BJ (cell line): ENCODE measurements around the gene PELI2. TPM values are rescaled to one million over a fixed set of nuclear protein-coding genes. Genes with fewer than 3 reads are reported as not detected.

Experiments
- CTCF ChIA-PET: fragments of 350-600 bp; formaldehyde crosslinking; extraction: SDS; loops from one replicate; lab custom pipeline; 2021; ENCODE audit warnings: antibody characterized with exemption, inconsistent platforms; lab: Yijun Ruan, JAX
- POLR2A ChIA-PET: fragments of 300-600 bp; sonication (Branson Sonifier 250); formaldehyde crosslinking; extraction: SDS; loops from one replicate; lab custom pipeline; 2021; ENCODE audit warnings: antibody characterized with exemption; lab: Charles Lee
- DNase-seq: peaks from one replicate; pipeline ENCODE4 v3.0.0-alpha.2; 2011; ENCODE audit warnings: low read depth
- H3K27me3 ChIP-seq: 2 replicates; pipeline ENCODE4 v1.6.0; 2011; ENCODE audit warnings: low read length; ENCODE audit not compliant: control insufficient read depth, insufficient read depth
- H3K36me3 ChIP-seq: 2 replicates; pipeline ENCODE4 v1.5.1; 2011; ENCODE audit warnings: low read length; ENCODE audit not compliant: control insufficient read depth, insufficient read depth
- H3K4me3 ChIP-seq: 2 replicates; pipeline ENCODE4 v1.5.1; 2011; ENCODE audit warnings: low read depth, mild to moderate bottlenecking, control low read depth, low read length
- CTCF ChIP-seq: IDR thresholded peaks from 2 replicates; pipeline ENCODE4 v1.5.1; 2011; ENCODE audit warnings: low read depth, mild to moderate bottlenecking, control low read depth, inconsistent platforms, low read length, moderate library complexity; ENCODE audit not compliant: insufficient read depth
- polyA plus RNA-seq: library from polyadenylated mRNA; depleted of rRNA; stranded (reverse); fragments of >200 nt; gene quantifications from 2 replicates; pipeline ENCODE4 v1.2.3, GENCODE V29; 2011

The PELI2 gene
- polyA plus RNA-seq, 1 experiment, result 10.5 TPM

GRCh38 chr14:56211844-56212243, 93.6 kb downstream of the PELI2 start:
- CTCF ChIA-PET, result interaction anchor here (1.1 to 1.3 kb wide), 2 partner anchors 8 to 129 kb away, joined by 3 read pairs; no protein-coding TSS in a partner anchor
- no peaks in the 10 kb centered on the region for H3K36me3 ChIP-seq
- no peaks in the 10 kb centered on the region for H3K27me3 ChIP-seq
- H3K4me3 ChIP-seq, result no peak overlapping the region
- POLR2A ChIA-PET, result no interaction called here
- DNase-seq, result no peak
- no peak for TF ChIP-seq CTCF

- H3K4me3 ChIP-seq, result no peak overlapping the region
- no peaks in the 10 kb centered on the region for H3K27me3 ChIP-seq
- CTCF ChIA-PET, result interaction anchor here (1.1 to 1.9 kb wide), 3 partner anchors 9 to 128 kb away, joined by 3 to 4 read pairs (median 3); no protein-coding TSS in a partner anchor
- POLR2A ChIA-PET, result no interaction called here
- no peak for TF ChIP-seq CTCF
- DNase-seq, result no peak
- no peaks in the 10 kb centered on the region for H3K36me3 ChIP-seq
These were observed 94.3 kb downstream of the PELI2 start for GRCh38 chr14:56212521-56212920.

GRCh38 chr14:56213306-56213705, 95.1 kb downstream of the PELI2 start:
- no peak overlapping the region for H3K4me3 ChIP-seq
- DNase-seq, result no peak
- H3K36me3 ChIP-seq, result no peaks in the 10 kb centered on the region
- ChIA-PET POLR2A (no interaction called here), CTCF (interaction anchor here (0.6 to 1.9 kb wide), 3 partner anchors 9 to 778 kb away, joined by 3 to 4 read pairs (median 3); no protein-coding TSS in a partner anchor)
- TF ChIP-seq CTCF, result no peak
- H3K27me3 ChIP-seq, result no peaks in the 10 kb centered on the region

- no peak for TF ChIP-seq CTCF
- ChIA-PET POLR2A (no interaction called here), CTCF (interaction anchor here (1.6 kb wide), 1 partner anchor 41 kb away, joined by 4 read pairs; no protein-coding TSS in a partner anchor)
- DNase-seq, result no peak
- no peaks in the 10 kb centered on the region for H3K27me3 ChIP-seq
- no peak overlapping the region for H3K4me3 ChIP-seq
- H3K36me3 ChIP-seq, result no peaks in the 10 kb centered on the region
These were observed 97.0 kb downstream of the PELI2 start for GRCh38 chr14:56215180-56215579.

- H3K36me3 ChIP-seq, result no peaks in the 10 kb centered on the region
- DNase-seq, result no peak
- ChIA-PET CTCF (interaction anchor here (1.6 kb wide), 1 partner anchor 42 kb away, joined by 4 read pairs; no protein-coding TSS in a partner anchor), POLR2A (no interaction called here)
- H3K27me3 ChIP-seq, result no peaks in the 10 kb centered on the region
- no peak for TF ChIP-seq CTCF
- no peak overlapping the region for H3K4me3 ChIP-seq
These were observed 98.6 kb downstream of the PELI2 start for GRCh38 chr14:56216626-56217379.
